NCI-H1694 (cell line): ENCODE data around the gene SCN4A.
A peak's percentile ranks its signal among the peaks of the same experiment; 100 is the strongest.
"Not testable (repeated sequence)": the region's sequence is repeated elsewhere in the genome, so short reads cannot be mapped to it uniquely, and the experiment has no call there.

Experiments
- DNase-seq: peaks from one replicate; lab custom pipeline; 2025; lab: John Stamatoyannopoulos, UW

SCN4A gene

GRCh38 chr17:63934183-63935112 lies 38.3 kb downstream of the SCN4A start:
- DNase-seq = no peak

GRCh38 chr17:63933598-63933997 lies 39.1 kb downstream of the SCN4A start:
- DNase-seq = no peak

DNA sequence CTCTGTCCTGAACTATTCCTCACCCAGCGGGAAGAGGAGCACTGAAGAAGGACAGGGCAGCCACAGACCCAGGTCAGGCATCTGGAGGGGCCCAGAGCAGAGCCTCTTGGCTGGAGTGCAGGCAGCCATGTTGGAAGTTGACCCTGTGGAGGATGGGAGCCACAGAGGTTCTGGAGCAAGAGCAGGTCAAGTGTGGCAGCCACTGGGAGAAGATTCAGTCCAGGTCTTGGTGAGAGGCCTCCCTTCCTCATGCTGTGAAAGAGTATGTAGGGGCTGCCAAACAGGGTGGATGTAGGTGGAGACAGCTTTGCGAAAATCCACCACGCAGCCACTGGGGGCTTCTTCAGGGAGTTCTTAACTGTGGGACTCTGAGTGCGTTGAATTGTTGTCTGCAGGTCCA lies 40.0 kb downstream of the SCN4A start:
- DNase-seq = no peak

GRCh38 chr17:63931981-63932561 lies 40.6 kb downstream of the SCN4A start, which contains the start of gene CD79B:
Gene CD79B, minus strand, starts transcription at chr17:63932331. Its CDS starts 70 bp downstream, at chr17:63932261.
- DNase-seq = no peak

DNA sequence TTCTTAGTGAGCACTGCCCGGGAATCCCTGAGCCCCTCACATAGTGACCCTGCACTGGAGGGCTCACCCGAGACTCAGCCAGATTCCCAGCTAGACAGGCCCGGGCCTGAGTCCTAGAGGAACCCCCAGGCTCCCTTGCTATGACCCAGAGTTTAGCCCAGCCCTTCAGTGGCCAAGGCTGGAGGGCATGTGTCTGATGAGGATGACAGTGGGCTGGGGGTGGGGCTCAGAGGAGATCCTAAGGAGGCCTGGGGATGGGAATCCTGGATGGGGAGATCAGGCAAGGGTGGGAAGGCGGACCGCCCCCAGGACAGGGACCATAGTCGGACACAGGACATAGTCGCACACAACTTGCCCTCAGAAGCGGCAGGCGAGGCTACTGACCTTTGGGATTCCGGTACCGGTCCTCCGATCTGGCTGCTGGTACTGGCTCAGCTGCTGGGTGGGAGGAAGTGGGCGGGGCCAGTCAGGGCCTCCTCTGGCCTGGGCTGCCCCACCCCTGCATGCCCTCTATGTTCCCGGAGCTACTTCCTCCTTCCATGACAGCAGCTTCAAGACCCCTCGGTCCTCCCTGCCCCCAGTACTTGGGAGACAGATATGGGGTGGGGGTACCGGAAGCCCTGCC lies 41.7 kb downstream of the SCN4A start:
- no peak for DNase-seq

- no peak for DNase-seq
These were observed 42.6 kb downstream of the SCN4A start for GRCh38 chr17:63929860-63930766.

GRCh38 chr17:63928966-63929695 lies 43.6 kb downstream of the SCN4A start:
- DNase-seq = no peak

GRCh38 chr17:63928172-63928666 lies 44.5 kb downstream of the SCN4A start:
- no peak for DNase-seq

GRCh38 chr17:63927464-63928171 lies 45.1 kb downstream of the SCN4A start:
- DNase-seq = no peak

DNA sequence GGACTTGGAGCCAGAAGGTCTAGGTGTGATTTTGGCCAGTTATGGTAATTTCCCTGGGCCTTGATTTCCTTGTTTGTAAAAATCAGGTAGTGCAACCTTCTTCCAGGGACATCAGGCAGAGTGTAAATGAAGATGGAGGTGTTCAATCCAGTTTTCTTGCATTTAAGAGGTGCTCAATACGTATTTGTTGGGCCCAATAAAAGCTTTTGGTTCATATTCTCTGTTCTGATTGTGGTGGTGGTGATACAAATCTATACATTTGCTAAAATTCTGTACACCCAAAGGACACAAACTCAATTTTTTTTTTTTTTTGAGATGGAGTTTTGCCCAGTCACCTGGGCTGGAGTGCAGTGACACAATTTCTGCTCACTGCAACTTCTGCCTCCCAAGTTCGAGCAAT lies 46.6 kb downstream of the SCN4A start:
- DNase-seq = no peak

GRCh38 chr17:63925615-63926014 lies 47.1 kb downstream of the SCN4A start:
- DNase-seq = no peak

- DNase-seq = not testable (repeated sequence)
These were observed 50.3 kb downstream of the SCN4A start for GRCh38 chr17:63922402-63922801.

DNA sequence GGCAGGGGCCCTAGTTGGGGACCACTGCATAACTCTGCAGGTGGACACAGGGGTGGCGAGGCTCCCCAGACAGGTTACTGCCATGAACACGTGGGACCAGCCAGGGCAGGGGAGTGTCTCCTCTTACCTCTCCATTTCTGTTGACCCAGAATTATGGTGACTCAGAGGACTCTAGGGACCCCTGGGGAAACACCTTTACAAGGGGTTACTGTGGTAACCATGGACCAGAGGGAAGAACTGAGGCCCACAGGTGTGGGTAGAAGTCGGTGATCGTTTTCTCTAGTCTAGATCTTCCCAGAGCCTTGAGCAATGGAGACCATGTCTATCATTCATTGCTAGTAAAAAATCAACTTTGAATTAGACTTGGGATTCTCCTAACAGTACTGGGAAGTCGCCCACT lies 51.9 kb downstream of the SCN4A start:
- DNase-seq = not testable (repeated sequence)

DNA sequence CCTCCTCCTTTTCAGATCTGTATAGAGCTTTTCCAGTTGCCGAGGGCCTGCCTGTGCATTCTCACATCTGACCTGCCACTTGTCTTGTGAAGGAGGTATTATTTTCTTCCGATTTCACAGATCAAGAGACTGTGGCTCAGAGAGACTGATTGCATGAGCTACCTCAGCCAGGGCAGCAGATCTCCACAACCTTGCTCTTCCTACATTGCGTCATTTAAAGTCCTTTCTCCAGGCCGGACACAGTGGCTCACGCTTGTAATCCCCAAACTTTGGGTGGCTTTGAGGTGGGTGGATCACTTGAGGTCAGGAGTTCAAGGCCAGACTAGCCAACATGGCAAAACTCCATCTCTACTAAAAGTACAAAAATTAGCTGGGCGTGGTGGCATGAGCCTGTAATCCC lies 52.7 kb downstream of the SCN4A start:
- not testable (repeated sequence) for DNase-seq

GRCh38 chr17:63919311-63919723 lies 53.4 kb downstream of the SCN4A start:
- peak; percentile 46 for DNase-seq

GRCh38 chr17:63918789-63919305 lies 53.9 kb downstream of the SCN4A start, which contains the start of gene GH1:
Gene GH1, minus strand, starts transcription at chr17:63918839. Its CDS starts 63 bp downstream, at chr17:63918776.
- not testable (repeated sequence) for DNase-seq

DNA sequence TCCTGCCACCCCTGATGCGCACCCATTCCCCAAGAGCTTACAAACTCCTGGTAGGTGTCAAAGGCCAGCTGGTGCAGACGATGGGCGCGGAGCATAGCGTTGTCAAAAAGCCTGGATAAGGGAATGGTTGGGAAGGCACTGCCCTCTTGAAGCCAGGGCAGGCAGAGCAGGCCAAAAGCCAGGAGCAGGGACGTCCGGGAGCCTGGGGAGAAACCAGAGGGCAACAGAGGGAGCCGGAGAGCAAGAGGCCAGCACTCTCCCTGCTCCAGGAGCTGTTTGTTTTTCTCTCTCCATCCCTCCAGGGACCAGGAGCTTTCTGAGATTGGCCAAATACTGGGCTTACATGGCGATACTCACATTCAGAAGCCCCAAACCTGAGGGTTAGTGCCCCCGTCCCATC lies 54.4 kb downstream of the SCN4A start:
- no peak for DNase-seq

GRCh38 chr17:63917646-63918045 lies 55.1 kb downstream of the SCN4A start:
- DNase-seq = no peak

DNA sequence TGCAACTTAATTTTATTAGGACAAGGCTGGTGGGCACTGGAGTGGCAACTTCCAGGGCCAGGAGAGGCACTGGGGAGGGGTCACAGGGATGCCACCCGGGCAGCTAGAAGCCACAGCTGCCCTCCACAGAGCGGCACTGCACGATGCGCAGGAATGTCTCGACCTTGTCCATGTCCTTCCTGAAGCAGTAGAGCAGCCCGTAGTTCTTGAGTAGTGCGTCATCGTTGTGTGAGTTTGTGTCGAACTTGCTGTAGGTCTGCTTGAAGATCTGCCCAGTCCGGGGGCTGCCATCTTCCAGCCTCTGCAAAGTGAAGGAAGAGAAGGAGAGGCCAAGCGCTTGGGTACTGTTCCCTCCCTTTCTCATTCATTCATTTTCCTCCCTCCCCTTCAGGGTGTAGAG lies 55.5 kb downstream of the SCN4A start:
- DNase-seq = not testable (repeated sequence)
